Body of pancreas (tissue), 4 donors: ENCODE data around the gene DHRS7C. TPM values are rescaled to one million over a fixed set of nuclear protein-coding genes. Genes with fewer than 3 reads are reported as not detected.
A peak's percentile ranks its signal among the peaks of the same experiment; 100 is the strongest.

Experiments
- ATAC-seq: fragments of 150-250 bp; one replicate; pipeline ENCODE4 v1.9.1; 2016
- DNase-seq, 4 donors: peaks; one replicate each; pipeline ENCODE4 v3.0.0-alpha.2; 2019
- H3K27ac ChIP-seq, 4 donors: fragments of 200-600 bp; sonication (generic); 1 replicate in 3 of 4; 2 replicates in 1 of 4; pipeline versions ENCODE4 v1.5.1 to v1.6.1; 2016 to 2019; ENCODE audit warnings: mild to moderate bottlenecking in 1 of 4, mixed read lengths in 1 of 4, moderate library complexity in 1 of 4
- H3K27me3 ChIP-seq, 2 donors: fragments of 200-600 bp; sonication (generic); one replicate each; pipeline ENCODE4 v1.6.0; 2016; ENCODE audit warnings: mild to moderate bottlenecking in 1 of 2
- H3K36me3 ChIP-seq, 2 donors: fragments of 200-600 bp; sonication (generic); replicated peaks in 1 of 2; 2 replicates each; pipeline ENCODE4 v1.5.1; 2016; ENCODE audit warnings: low read depth in 2 of 2; ENCODE audit not compliant: insufficient read depth in 1 of 2
- H3K4me1 ChIP-seq: fragments of 200-600 bp; sonication (generic); one replicate; pipeline ENCODE4 v1.6.0; 2016
- H3K4me3 ChIP-seq, 2 donors: fragments of 200-600 bp; sonication (generic); 1 replicate in 1 of 2; 2 replicates in 1 of 2; pipeline ENCODE4 v1.5.1; 2016 to 2019
- H3K9me3 ChIP-seq, 3 donors: fragments of 200-600 bp; sonication (generic); 1 replicate in 2 of 3; 2 replicates in 1 of 3; pipeline ENCODE4 v1.5.1; 2016
- POLR2A ChIP-seq, 3 donors: fragments of 450-650 bp; IDR thresholded peaks; one replicate each; pipeline ENCODE4 v1.6.1; 2016; ENCODE audit warnings: antibody characterized with exemption in 3 of 3, mild to moderate bottlenecking in 2 of 3
- WGBS, 2 donors: methylation state at CpG; one replicate each; pipeline ENCODE4 v1.1.5; 2017; 5-methylcytosine and 5-hydroxymethylcytosine counted together
- intact Hi-C: fragments of 100-400 bp; cut with DNase I; formaldehyde crosslinking; loops from one replicate; pipeline ENCODE4 v1.15.1; 2023
- total RNA-seq, 2 donors: library from RNA; depleted of rRNA; stranded (reverse); fragments of >200 nt; gene quantifications; one replicate each; pipeline ENCODE4 v1.1.0, GENCODE V29; 2016
- TF ChIP-seq, protein P1 (sequence below), 7 experiments: fragments of 450-650 bp in 4 of 7; fragments of 200-600 bp in 3 of 7; sonication (generic) in 3 of 7; IDR thresholded peaks; one replicate each; pipeline ENCODE4 v1.5.1; 2016 to 2019; ENCODE audit warnings: antibody characterized with exemption in 7 of 7

Gene DHRS7C
- total RNA-seq, 2 donors from 2014 or later: not detected

DNA sequence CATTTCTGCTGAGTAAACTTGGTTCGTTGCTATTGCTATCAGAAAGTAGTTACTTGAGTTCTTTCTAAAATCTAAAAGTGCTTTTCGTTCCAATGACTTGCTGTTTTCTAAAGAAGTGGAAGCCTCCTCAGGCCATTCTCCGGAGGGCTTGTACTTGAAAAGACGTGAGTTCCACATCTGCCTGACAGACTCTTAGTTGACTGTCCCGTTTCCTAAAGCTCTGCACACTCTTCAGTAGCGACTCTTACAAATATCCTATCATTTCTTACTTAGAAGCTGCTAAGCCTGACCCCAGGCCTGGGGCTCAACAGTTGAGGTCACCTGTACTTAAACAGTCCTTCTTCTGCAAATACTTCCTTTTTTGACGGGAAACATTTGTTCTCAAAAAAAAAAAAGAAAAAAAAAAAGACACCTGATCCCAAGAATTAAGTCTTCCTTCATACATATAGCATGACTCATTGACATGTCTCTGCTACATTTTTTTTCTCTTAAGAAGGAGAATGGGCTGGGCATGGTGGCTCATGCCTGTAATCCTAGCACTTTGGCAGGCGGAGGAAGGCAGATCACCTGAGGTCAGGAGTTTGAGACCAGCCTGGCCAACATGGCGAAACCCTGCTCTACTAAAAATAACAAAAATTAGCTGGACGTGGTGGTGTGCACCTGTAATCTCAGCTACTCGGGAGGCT lies 61.5 kb downstream of the DHRS7C start:
- Histone ChIP-seq H3K4me3 (no peak overlapping the region), H3K36me3 (peaks cover 0 to 3% of the 10 kb centered on the region in 2 donors), H3K9me3 (no peaks in the 10 kb centered on the region), H3K27ac (no peak overlapping the region), H3K4me1 (no peaks in the 10 kb centered on the region), H3K27me3 (no peaks in the 10 kb centered on the region)
- no peak for ATAC-seq
- TF ChIP-seq POLR2A (IDR thresholded peaks at IDR 0.05): no peak
- TF ChIP-seq, protein P1, sequence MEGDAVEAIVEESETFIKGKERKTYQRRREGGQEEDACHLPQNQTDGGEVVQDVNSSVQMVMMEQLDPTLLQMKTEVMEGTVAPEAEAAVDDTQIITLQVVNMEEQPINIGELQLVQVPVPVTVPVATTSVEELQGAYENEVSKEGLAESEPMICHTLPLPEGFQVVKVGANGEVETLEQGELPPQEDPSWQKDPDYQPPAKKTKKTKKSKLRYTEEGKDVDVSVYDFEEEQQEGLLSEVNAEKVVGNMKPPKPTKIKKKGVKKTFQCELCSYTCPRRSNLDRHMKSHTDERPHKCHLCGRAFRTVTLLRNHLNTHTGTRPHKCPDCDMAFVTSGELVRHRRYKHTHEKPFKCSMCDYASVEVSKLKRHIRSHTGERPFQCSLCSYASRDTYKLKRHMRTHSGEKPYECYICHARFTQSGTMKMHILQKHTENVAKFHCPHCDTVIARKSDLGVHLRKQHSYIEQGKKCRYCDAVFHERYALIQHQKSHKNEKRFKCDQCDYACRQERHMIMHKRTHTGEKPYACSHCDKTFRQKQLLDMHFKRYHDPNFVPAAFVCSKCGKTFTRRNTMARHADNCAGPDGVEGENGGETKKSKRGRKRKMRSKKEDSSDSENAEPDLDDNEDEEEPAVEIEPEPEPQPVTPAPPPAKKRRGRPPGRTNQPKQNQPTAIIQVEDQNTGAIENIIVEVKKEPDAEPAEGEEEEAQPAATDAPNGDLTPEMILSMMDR (IDR thresholded peaks at IDR 0.05): no peak
- no peak for DNase-seq
- intact Hi-C loops: no loop called here
- WGBS, 2 donors: 87 to 88% methylated on average over 11 of the region's 11 CpGs

DNA sequence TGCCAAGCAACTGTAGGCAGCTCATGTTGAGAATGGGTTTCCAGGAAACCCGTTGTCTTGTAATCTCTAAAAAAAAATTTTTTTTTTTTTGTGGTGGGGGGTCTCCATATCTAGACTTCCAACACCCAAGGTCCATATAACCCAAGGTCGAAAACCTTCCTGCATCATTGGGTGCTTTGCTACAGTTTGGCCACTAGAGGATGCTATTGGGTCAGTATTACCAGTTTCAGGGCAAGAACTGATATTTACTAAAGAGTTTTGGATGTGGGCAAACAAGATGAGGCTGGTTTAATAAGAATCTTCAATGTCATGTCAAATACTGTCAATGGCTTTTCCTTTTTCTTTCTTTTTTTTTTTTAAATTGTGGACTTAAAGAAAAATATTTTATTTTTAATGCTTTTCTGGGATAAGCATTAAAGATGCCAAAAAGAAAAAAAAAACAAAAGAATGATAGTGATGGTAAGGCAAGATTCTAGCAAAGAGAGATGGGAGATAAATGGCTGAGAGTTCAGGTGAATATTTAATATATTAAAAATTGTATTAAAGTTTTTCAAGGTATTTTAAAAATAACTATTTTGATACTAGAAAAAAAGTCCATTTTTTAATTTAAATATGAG lies 62.2 kb downstream of the DHRS7C start:
- 5 to 9% methylated on average over 2 of the region's 2 CpGs for WGBS, 2 donors
- ATAC-seq: peak; percentile 58
- intact Hi-C loops: no loop called here
- peak in 2 of 4 donors; percentile 18 for DNase-seq
- no peaks in the 10 kb centered on the region for H3K9me3 ChIP-seq
- no peaks in the 10 kb centered on the region for H3K27me3 ChIP-seq
- H3K4me1 ChIP-seq: no peaks in the 10 kb centered on the region
- H3K4me3 ChIP-seq: no peak overlapping the region
- H3K27ac ChIP-seq: no peak overlapping the region
- H3K36me3 ChIP-seq: peaks cover 0 to 3% of the 10 kb centered on the region in 2 donors
- TF ChIP-seq, protein P1 (IDR thresholded peaks at IDR 0.05): peak; percentile 84 to 97 (median 94)
- TF ChIP-seq POLR2A (IDR thresholded peaks at IDR 0.05): no peak

GRCh38 chr17:9728564-9728963 lies 62.8 kb downstream of the DHRS7C start:
- Histone ChIP-seq H3K27me3 (no peaks in the 10 kb centered on the region), H3K27ac (no peak overlapping the region), H3K9me3 (no peaks in the 10 kb centered on the region), H3K36me3 (peaks cover 0 to 3% of the 10 kb centered on the region in 2 donors), H3K4me3 (no peak overlapping the region), H3K4me1 (no peaks in the 10 kb centered on the region)
- no peak for ATAC-seq
- 76 to 83% methylated on average over 12 of the region's 12 CpGs for WGBS, 2 donors
- no peak for DNase-seq
- intact Hi-C loops: no loop called here
- TF ChIP-seq POLR2A (IDR thresholded peaks at IDR 0.05): no peak
- TF ChIP-seq, protein P1 (IDR thresholded peaks at IDR 0.05): no peak

GRCh38 chr17:9728005-9728404 lies 63.4 kb downstream of the DHRS7C start:
- Histone ChIP-seq H3K4me1 (no peaks in the 10 kb centered on the region), H3K27ac (no peak overlapping the region), H3K9me3 (no peaks in the 10 kb centered on the region), H3K27me3 (no peaks in the 10 kb centered on the region), H3K36me3 (peaks cover 0 to 3% of the 10 kb centered on the region in 2 donors), H3K4me3 (no peak overlapping the region)
- intact Hi-C loops: no loop called here
- DNase-seq (no peak), ATAC-seq (no peak)
- TF ChIP-seq, protein P1 (IDR thresholded peaks at IDR 0.05): no peak
- no peak for TF ChIP-seq POLR2A (IDR thresholded peaks at IDR 0.05)
- 90 to 92% methylated on average over 14 to 18 of the region's 18 CpGs for WGBS, 2 donors
